Neuronal stem cell (in vitro differentiated cells): ENCODE measurements around the gene RAD9A.

ENCODE experiments used
- DNase-seq: peaks from one replicate; pipeline ENCODE4 v3.0.0-alpha.2; 2013; ENCODE audit warnings: low spot score
- H2AFZ ChIP-seq: one replicate; pipeline ENCODE4 v1.6.1; 2013; ENCODE audit warnings: mild to moderate bottlenecking, low read length, inconsistent platforms
- H2AK5ac ChIP-seq: 2 replicates; pipeline ENCODE4 v1.6.1; 2013; ENCODE audit warnings: low read depth, mild to moderate bottlenecking, inconsistent platforms, low read length, moderate library complexity, mixed read lengths
- H2BK120ac ChIP-seq: 2 replicates; pipeline ENCODE4 v1.6.1; 2013; ENCODE audit warnings: low read depth, mild to moderate bottlenecking, inconsistent platforms, low read length, moderate library complexity, mixed read lengths
- H2BK12ac ChIP-seq: one replicate; pipeline ENCODE4 v1.6.1; 2013; ENCODE audit warnings: low read length, inconsistent platforms
- H2BK15ac ChIP-seq: 2 replicates; pipeline ENCODE4 v1.6.1; 2013; ENCODE audit warnings: mild to moderate bottlenecking, low read length, inconsistent platforms, mixed read lengths
- H2BK5ac ChIP-seq: one replicate; pipeline ENCODE4 v1.6.1; 2013; ENCODE audit warnings: inconsistent platforms, mild to moderate bottlenecking, low read length, moderate library complexity
- H3K14ac ChIP-seq: one replicate; pipeline ENCODE4 v1.6.1; 2013; ENCODE audit warnings: low read length, inconsistent platforms
- H3K18ac ChIP-seq: 2 replicates; pipeline ENCODE4 v1.6.1; 2013; ENCODE audit warnings: low read length, inconsistent platforms
- H3K23ac ChIP-seq: 2 replicates; pipeline ENCODE4 v1.6.1; 2013; ENCODE audit warnings: low read depth, mild to moderate bottlenecking, mixed read lengths, low read length, inconsistent platforms; ENCODE audit not compliant: poor library complexity
- H3K27ac ChIP-seq: replicated peaks from 3 replicates; pipeline ENCODE4 v1.5.1; 2013; ENCODE audit warnings: low read length, inconsistent platforms
- H3K27me3 ChIP-seq, 3 experiments: 2 replicates each; pipeline ENCODE4 v1.6.1; 2013; ENCODE audit warnings: low read length in 3 of 3, mild to moderate bottlenecking in 2 of 3, inconsistent platforms in 1 of 3, low read depth in 1 of 3, mixed read lengths in 1 of 3, moderate library complexity in 1 of 3; ENCODE audit not compliant: control insufficient read depth in 3 of 3, insufficient read depth in 3 of 3
- H3K36me3 ChIP-seq, 2 donors: replicated peaks in 1 of 2; 2 replicates each; pipeline ENCODE4 v1.6.1; 2013; ENCODE audit warnings: low read length in 2 of 2; ENCODE audit not compliant: control insufficient read depth in 2 of 2, insufficient read depth in 2 of 2
- H3K4ac ChIP-seq: 2 replicates; pipeline ENCODE4 v1.6.1; 2013; ENCODE audit warnings: inconsistent platforms, mild to moderate bottlenecking, low read length, moderate library complexity
- H3K4me1 ChIP-seq, 2 donors: 1 replicate in 1 of 2; 2 replicates in 1 of 2; pipeline ENCODE4 v1.6.1; 2013; ENCODE audit warnings: low read length in 2 of 2, low read depth in 1 of 2; ENCODE audit not compliant: control insufficient read depth in 2 of 2, insufficient read depth in 1 of 2
- H3K4me2 ChIP-seq: one replicate; pipeline ENCODE4 v1.6.1; 2013; ENCODE audit warnings: mild to moderate bottlenecking, low read length, inconsistent platforms; ENCODE audit not compliant: insufficient read depth, poor library complexity, severe bottlenecking
- H3K4me3 ChIP-seq, 2 donors: 2 replicates each; pipeline ENCODE4 v1.5.1; 2013; ENCODE audit warnings: low read length in 2 of 2, mild to moderate bottlenecking in 2 of 2, inconsistent platforms in 1 of 2, moderate library complexity in 1 of 2
- H3K79me1 ChIP-seq: one replicate; pipeline ENCODE4 v1.6.1; 2013; ENCODE audit warnings: low read depth, mild to moderate bottlenecking, inconsistent platforms, low read length, moderate library complexity
- H3K9ac ChIP-seq: one replicate; pipeline ENCODE4 v1.6.1; 2013; ENCODE audit warnings: mild to moderate bottlenecking, low read depth, low read length, inconsistent platforms; ENCODE audit not compliant: poor library complexity
- H3K9me3 ChIP-seq, 2 donors: replicated peaks in 1 of 2; 2 replicates each; pipeline versions ENCODE3 to v1.6.1; 2013; ENCODE audit warnings: low read length in 2 of 2, mild to moderate bottlenecking in 2 of 2, inconsistent platforms in 1 of 2, low read depth in 1 of 2, mixed read lengths in 1 of 2, moderate library complexity in 1 of 2; ENCODE audit not compliant: control insufficient read depth in 2 of 2, insufficient read depth in 1 of 2
- H4K8ac ChIP-seq: one replicate; pipeline ENCODE4 v1.6.1; 2013; ENCODE audit warnings: low read depth, mild to moderate bottlenecking, inconsistent platforms, low read length, moderate library complexity
- H4K91ac ChIP-seq: one replicate; pipeline ENCODE4 v1.6.1; 2013; ENCODE audit warnings: low read length, low read depth, mild to moderate bottlenecking, inconsistent platforms; ENCODE audit not compliant: poor library complexity
- WGBS, 2 donors: extraction: QIAGEN DNeasy Blood & Tissue Kit; methylation state at CpG; one replicate each; pipeline ENCODE4 v1.1.7; 2013; ENCODE audit warnings: missing lambda C conversion rate in 2 of 2, mixed read lengths in 1 of 2; ENCODE audit not compliant: insufficient read length in 2 of 2, insufficient replicate concordance in 1 of 2; ENCODE audit errors: extremely low coverage in 2 of 2; 5-methylcytosine and 5-hydroxymethylcytosine counted together

RAD9A gene

DNA sequence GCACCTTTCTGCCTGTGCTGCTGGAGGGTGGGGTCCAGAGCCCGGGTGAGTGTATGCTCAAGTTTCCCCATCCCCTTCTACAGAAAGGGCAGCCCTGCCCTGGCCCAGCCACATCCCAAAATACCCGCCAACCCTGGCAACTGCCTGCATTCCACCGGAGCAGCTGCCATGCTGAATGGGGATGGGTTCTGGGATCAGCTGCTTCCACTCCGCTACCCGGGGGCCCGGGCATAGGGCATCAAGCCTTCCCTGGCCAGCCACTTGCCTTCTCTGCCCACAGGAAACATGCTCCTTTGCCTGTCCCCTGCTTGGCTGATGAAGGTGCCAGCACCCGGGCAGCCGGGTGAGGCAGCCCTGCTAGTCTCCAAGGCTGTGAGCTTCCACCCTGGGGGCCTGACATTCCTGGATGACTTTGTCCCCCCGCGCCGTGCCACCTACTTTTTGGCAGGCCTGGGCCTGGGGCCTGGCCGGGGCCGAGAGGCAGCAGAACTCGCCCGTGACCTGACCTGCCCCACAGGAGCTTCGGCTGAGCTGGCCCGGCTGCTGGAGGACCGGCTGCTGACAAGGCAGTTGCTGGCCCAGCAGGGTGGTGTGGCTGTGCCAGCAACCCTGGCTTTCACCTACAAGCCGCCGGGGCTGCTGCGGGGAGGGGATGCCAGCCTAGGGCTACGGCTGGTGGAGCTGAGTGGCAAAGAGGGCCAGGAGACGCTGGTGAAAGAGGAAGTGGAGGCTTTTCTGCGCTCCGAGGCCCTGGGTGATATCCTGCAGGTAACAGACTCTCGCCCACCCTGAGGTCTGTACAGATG lies 26.9 kb downstream of the RAD9A start:
- no peak overlapping the region for H2AFZ ChIP-seq
- H3K9ac ChIP-seq = peak overlapping the region; percentile 32
- H3K18ac ChIP-seq = peak overlapping the region; percentile 67
- H3K4ac ChIP-seq = no peak overlapping the region
- peak overlapping the region; percentile 7 for H2AK5ac ChIP-seq
- H3K4me3 ChIP-seq = no peak overlapping the region
- no peaks in the 10 kb centered on the region for H3K9me3 ChIP-seq
- H2BK15ac ChIP-seq = peak overlapping the region; percentile 56
- H3K79me1 ChIP-seq = peaks cover 2% of the 10 kb centered on the region
- peak overlapping the region; percentile 0 for H2BK5ac ChIP-seq
- no peak overlapping the region for H3K4me2 ChIP-seq
- WGBS, 2 donors = no CpG with 5 or more reads among the region's 26 CpGs
- DNase-seq = no peak
- no peak overlapping the region for H2BK12ac ChIP-seq
- H3K27ac ChIP-seq = no peak overlapping the region
- H3K14ac ChIP-seq = no peak overlapping the region
- H3K4me1 ChIP-seq = peaks cover 10 to 13% of the 10 kb centered on the region in 2 donors
- H3K27me3 ChIP-seq = peaks cover 0 to 27% (median 2%) of the 10 kb centered on the region in 3 experiments
- H2BK120ac ChIP-seq = peak overlapping the region; percentile 74
- H3K23ac ChIP-seq = peak overlapping the region; percentile 60
- H4K8ac ChIP-seq = no peak overlapping the region
- H3K36me3 ChIP-seq = no peaks in the 10 kb centered on the region
- no peak overlapping the region for H4K91ac ChIP-seq

DNA sequence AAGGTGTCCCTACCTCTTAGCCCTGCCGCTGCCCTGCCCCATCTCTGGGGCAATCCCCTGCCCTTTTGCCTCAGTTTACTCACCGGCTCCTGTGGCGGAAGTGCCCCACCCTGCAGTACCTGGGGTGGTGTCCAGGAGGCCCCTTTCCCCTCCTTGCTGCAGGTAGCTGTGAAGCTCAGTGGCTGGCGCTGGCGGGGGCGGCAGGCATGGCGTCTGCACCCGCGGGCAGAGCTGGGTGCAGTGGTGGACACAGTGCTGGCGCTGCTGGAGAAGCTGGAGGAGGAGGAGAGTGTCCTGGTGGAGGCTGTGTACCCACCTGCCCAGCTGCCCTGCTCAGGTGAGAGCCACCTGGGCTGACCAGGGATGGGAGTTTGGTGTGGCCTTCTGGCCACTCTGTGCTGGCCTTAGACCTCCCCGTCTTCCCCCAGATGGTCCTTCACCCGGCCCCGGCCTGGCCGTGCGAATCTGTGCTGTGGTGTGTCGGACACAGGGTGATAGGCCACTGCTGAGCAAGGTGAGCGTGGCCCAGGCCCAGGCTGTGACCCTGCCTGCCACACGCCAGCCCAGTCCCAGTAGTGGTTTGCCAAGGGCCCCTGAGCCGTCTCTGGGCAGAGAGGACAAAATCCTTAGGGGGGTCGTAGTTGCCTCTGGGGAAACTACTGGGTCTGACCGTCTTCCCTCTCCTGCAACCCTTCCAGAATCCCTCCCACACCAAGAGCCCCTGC lies 27.7 kb downstream of the RAD9A start:
- peak overlapping the region; percentile 42 for H3K18ac ChIP-seq
- peak overlapping the region; percentile 0 for H2BK5ac ChIP-seq
- peaks cover 10 to 13% of the 10 kb centered on the region in 2 donors for H3K4me1 ChIP-seq
- H3K4ac ChIP-seq = no peak overlapping the region
- peak overlapping the region; percentile 88 for H3K23ac ChIP-seq
- H3K27ac ChIP-seq = no peak overlapping the region
- no peaks in the 10 kb centered on the region for H3K9me3 ChIP-seq
- no peak overlapping the region for H3K14ac ChIP-seq
- no peak for DNase-seq
- no peak overlapping the region for H3K4me2 ChIP-seq
- H2BK120ac ChIP-seq = no peak overlapping the region
- peaks cover 2% of the 10 kb centered on the region for H3K79me1 ChIP-seq
- H2BK12ac ChIP-seq = no peak overlapping the region
- peak overlapping the region; percentile 86 for H2AK5ac ChIP-seq
- H4K8ac ChIP-seq = peak overlapping the region; percentile 21
- peak overlapping the region; percentile 65 for H2BK15ac ChIP-seq
- no CpG with 5 or more reads among the region's 21 CpGs for WGBS, 2 donors
- H3K9ac ChIP-seq = no peak overlapping the region
- H4K91ac ChIP-seq = no peak overlapping the region
- H3K27me3 ChIP-seq = peaks cover 0 to 27% (median 2%) of the 10 kb centered on the region in 3 experiments
- no peak overlapping the region for H2AFZ ChIP-seq
- no peaks in the 10 kb centered on the region for H3K36me3 ChIP-seq
- H3K4me3 ChIP-seq = no peak overlapping the region

DNA sequence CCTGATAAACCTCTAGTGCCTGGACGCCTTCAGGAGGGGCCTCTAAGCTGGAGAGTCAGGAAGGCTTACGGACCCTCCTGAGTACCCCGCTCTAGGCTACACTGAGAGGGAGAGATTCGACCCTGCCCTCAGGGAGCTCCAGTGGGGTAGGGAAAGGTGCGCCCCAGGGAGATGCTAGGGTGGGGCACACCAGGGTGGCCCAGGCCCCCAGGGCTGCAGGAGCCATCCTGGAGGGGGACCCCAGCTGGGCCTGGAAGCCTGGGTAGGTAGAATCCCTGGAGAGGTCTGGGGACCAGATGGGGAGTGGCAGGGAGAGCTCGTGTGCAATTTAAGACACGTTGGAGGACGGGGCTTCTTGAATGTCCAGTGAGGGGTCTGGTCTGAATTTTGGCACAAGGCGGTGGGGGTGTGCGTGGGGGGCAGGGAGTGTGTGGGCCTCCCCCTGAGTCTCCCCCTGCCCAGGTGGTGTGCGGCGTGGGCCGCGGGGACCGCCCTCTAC lies 28.4 kb downstream of the RAD9A start:
- Histone ChIP-seq H3K4me3 (peak overlapping the region; percentile 67 to 77), H3K79me1 (peaks cover 2% of the 10 kb centered on the region), H3K4me2 (peak overlapping the region; percentile 98), H3K27me3 (peaks cover 0 to 20% (median 0%) of the 10 kb centered on the region in 3 experiments), H3K27ac (no peak overlapping the region), H4K8ac (no peak overlapping the region), H3K18ac (peak overlapping the region; percentile 96), H3K9me3 (no peaks in the 10 kb centered on the region), H3K36me3 (no peaks in the 10 kb centered on the region), H3K9ac (peak overlapping the region; percentile 89), H2AFZ (peak overlapping the region; percentile 98), H4K91ac (no peak overlapping the region), H2AK5ac (peak overlapping the region; percentile 86), H2BK5ac (peak overlapping the region; percentile 50), H3K4me1 (peaks cover 10% of the 10 kb centered on the region in 2 donors), H2BK120ac (no peak overlapping the region), H3K4ac (peak overlapping the region; percentile 8), H3K14ac (peak overlapping the region; percentile 72), H2BK12ac (no peak overlapping the region), H2BK15ac (peak overlapping the region; percentile 65), H3K23ac (peak overlapping the region; percentile 98)
- DNase-seq = no peak
- no CpG with 5 or more reads among the region's 15 CpGs for whole genome bisulfite sequencing, 2 donors
